NCI-H2081 (cell line): Measurements from ENCODE around the gene TRAFD1.
"Not testable (repeated sequence)": the region's sequence is repeated elsewhere in the genome, so short reads cannot be mapped to it uniquely, and the experiment has no call there.

Experiments used
- DNase-seq, 2 experiments: peaks; one replicate each; lab custom pipeline; 2025; lab: John Stamatoyannopoulos, UW

Gene TRAFD1, protein sequence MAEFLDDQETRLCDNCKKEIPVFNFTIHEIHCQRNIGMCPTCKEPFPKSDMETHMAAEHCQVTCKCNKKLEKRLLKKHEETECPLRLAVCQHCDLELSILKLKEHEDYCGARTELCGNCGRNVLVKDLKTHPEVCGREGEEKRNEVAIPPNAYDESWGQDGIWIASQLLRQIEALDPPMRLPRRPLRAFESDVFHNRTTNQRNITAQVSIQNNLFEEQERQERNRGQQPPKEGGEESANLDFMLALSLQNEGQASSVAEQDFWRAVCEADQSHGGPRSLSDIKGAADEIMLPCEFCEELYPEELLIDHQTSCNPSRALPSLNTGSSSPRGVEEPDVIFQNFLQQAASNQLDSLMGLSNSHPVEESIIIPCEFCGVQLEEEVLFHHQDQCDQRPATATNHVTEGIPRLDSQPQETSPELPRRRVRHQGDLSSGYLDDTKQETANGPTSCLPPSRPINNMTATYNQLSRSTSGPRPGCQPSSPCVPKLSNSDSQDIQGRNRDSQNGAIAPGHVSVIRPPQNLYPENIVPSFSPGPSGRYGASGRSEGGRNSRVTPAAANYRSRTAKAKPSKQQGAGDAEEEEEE

DNA sequence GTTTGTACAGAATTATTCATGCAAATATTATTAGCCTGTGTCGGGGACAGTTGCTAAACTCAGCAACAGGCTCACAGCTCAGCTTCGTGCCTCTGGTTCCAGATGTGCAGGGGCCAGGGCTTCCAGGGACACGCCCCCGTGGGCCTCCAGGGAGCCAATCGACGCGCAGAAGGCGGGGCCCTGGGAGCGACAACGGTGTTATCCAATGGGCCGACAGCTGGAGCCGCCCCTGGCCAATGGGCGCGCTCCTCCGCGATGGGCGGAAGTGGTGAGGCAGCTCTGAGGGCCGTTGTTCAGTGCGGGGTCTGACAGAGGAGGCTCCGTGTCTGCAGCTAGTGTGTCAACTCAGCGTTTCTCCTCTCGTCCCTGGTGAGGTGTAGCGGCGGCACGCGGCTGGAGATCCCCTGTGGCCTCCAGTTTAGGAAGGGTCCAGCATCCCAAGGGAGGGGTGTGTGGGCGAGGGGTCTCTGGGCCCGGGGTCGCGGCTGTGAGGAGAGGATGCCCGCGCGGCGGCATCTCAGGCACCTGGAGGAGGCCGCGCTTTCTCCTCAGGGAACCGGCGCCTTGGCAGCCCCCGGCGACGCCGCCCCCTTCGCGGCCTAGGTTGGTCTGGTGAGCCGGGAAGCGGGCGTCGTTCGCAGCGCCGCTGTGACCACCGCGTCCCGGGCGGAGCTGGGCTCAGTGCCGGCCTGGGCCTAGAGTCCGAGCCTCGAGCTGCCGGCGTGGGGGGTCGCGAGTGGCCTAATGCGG is at the start of gene TRAFD1:
TSS of gene TRAFD1 (plus strand) at position 311 of the 750 bp plus-strand sequence. CDS start 4,963 bp downstream, outside the sequence.
- peak; percentile 96 to 97 for DNase-seq

DNA sequence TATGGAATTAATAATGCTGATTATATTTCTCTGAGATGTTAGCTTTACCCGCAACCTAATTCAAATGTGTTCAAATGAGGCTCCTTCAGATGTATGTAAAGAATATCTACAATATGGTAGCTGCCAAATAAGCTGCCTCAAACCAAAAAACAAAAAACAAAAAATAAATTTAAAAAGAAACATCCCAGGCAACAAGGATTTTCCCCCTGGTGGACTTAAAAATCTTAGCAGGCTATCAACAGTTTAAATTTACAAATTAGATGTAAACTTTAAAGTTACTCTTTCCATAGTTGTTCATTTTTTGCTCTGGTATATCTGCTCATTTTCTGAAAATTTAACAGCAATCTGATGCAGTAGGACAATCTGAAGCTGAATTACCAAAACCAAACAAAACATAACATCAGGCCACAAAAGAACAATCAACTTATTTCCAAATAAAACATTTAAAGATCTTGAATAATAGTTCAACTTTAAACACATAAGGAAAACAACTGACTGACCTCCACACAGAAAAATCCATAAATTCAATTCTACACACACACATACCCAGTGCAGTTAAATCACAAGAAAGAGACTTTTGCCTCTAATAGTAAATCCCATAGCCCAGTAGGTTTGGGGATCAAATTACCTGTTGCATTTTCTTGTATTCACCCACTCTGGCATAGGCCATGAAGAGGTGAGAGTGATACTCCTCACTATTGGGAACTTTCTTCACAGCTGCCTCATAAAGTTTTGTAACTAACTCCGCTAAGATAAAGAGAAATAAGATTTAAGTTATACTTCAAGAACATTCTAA is 38.1 kb upstream of the TRAFD1 start:
- no peak for DNase-seq

DNA sequence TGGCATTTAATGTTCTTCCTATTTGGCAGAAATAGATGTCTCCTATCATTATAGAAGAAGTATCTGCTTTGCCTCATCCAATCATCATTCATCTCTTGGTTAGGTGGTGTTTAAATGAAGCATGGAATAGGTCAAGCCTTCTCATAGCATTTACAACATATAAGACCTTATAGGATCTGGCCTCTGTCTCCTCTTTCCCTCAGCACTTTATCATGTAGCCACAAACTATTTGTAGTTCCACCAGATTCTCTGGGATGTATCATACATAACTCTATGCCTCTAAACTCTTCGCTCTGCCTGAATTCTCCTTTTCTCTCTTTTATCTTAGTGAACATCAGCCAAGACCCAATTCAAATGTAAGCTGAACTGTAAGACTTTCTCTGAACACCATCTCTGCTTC is 37.5 kb upstream of the TRAFD1 start:
- DNase-seq, result no peak

DNA sequence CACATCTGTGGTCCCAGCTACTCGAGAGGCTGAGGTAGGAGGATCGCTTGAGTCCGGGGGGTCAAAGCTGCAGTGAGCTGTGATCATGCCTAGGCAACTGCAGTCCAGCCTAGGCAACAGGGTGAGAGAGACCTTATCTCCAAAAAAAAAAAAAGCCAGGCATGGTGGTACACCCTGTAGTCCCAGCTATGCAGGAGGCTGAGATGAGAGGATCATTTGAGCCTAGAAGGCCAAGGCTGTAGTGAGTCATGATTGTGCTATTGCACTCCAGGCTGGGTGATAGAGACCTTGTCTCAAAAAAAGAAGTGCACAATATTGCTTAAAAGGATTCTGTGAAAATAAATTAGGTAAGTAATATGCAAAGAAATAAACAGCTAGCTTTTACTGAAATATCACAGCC is 33.8 kb upstream of the TRAFD1 start:
- DNase-seq, result no peak

DNA sequence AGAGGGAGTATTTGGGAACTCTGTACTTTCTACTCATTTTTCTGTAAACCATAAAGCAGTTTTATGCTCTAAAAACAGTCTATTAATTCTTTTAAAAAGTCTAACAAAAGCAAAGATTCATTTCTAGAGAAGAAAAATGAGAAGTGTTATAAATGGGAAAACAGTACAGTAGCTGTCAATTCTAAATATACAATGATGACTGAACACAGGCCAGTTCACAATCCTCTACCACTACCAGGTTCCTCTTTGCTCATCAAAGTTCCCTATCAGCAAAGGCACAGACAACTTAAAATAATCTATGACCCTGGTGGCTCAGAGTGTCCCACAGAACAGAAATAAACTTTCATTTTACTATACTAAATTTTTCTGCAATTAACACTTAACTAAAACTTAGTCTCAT is 29.3 kb upstream of the TRAFD1 start:
- no peak for DNase-seq

DNA sequence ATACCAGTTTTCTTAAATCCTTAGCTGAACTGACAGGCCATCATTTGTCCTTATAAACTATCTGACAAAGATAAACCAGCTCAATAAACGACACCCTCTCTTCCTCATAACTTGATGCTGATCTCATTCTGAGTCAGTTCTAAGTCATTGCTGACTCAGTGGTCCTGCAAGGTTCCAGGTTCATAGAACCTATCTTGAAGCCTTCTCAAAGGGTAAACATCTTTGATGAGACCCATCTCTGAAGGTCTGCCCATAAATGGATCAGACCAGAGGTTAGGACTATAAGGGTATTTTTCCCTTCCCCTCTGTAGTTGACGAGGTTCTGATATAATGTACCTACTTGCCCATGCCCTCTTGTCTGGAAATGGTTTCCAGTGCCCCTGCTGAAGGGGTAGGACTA is 28.7 kb upstream of the TRAFD1 start:
- no peak for DNase-seq

DNA sequence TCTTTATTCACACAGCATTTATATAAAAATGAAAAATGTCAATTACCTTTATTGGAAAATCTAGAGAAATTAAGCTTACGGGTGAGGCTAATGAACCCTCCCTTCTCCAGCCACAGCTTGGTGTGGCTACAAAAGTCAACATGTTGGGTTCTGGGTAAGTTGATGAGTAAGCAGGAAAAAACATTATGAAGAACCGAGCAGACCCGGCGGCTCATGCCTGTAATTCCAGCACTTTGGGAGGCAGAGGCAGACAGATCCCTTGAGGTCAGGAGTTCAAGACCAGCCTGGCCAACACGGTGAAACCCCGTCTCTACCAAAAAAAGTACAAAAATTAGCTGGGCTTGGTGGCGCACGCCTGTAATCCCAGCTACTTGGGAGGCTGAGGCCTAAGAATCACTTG is 27.7 kb upstream of the TRAFD1 start:
- DNase-seq, result no peak

DNA sequence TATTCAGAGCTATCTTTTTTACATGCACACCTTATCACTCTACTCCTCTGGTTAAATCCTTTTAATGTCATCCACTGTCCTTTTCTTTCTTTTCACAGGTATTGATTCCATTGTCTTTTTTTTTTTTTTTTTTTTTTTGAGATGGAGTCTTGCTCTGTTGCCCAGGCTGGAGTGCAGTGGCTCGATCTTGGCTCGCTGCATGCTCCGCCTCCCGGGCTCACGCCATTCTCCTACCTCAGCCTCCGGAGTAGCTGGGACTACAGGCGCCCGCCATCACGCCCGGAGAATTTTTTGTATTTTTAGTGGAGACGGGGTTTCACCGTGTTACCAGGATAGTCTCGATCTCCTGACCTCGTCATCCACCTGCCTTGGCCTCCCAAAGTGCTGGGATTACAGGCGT is 24.9 kb upstream of the TRAFD1 start:
- not testable (repeated sequence) for DNase-seq

DNA sequence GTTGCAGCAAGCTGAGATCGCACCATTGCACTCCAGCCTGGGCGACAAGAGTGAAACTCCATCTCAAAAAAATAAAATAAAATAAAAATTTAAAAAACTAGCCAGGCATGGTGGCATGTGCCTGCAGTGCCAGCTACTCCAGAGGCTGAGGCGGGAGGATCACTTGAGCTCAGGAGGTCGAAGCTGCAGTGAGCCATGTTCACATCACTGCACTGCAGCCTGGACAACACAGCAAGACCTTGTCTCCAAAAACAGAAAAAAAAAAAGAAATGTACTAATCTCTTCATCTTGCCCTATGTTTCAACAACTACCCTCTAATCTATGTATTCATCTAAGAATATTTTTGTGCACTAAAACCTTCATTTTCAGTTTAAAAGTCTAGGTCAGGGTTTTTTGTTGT is 23.2 kb upstream of the TRAFD1 start:
- no peak for DNase-seq

DNA sequence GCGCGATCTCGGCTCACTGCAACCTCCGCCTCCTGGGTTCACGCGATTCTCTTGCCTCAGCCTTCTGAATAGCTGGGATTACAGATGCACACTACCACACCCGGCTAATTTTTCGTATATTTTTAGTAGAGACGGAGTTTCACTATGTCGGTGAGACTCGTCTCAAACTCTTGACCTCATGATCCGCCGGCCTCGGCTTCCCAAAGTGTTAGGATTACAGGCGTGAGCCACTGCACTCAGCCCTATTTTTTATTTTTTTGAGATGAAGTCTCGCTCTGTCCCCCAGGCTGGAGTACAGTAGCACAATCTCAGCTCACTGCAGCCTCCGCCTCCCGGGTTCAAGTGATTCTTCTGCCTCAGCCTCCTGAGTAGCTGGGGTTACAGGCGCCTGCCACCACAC is 22.6 kb upstream of the TRAFD1 start:
- not testable (repeated sequence) for DNase-seq

DNA sequence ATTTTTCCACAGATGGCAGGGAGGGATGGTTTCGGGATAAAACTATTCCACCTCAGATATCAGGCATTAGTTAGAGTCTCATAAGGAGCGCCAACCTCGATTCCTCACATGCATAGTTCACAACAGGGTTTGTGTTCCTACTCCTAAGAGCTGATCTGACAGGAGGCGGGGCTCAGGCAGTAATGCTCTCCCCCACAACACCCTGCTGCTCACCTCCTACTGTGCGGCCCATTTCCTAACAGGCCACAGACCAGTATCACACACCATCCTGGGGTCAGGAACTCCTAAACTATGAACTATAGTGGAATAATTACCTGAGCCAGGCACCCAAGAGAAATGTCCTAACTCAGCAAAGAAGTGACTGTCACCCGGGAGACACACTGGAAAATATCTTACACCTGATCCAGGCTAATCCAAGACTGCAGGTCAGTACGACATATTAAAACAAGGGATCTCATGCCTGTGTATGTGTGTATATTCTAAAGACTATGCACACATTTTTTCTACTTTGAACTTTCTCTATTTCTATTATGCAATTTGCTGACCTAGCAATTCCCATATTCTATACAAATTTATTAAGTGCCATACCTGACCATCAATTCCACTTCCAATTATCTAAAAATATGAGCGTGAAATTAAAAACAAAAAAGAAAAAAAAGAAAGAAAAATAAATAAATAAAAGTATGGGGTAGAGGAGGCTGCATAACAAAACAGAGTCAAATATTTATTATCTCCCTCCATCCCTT is 21.4 kb upstream of the TRAFD1 start:
- DNase-seq, result no peak

DNA sequence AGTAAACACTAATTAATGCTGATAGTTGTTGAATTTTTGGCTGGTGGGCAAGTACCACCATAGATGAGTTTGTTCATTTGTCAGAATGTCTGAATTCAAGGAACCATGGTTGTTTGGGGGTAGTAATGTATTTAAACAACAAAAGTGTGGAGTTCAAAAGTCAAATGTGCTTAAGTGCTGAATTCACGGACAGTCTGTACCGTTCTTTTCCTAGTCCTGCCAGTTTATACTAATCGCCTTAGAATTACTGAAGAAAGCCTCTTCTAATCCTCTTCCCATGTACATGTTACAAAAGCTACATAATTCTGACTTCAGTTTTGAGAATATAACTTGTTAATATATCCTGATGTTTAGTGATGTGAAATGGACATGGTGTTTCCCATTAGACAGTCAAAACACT is 19.5 kb upstream of the TRAFD1 start:
- no peak for DNase-seq

DNA sequence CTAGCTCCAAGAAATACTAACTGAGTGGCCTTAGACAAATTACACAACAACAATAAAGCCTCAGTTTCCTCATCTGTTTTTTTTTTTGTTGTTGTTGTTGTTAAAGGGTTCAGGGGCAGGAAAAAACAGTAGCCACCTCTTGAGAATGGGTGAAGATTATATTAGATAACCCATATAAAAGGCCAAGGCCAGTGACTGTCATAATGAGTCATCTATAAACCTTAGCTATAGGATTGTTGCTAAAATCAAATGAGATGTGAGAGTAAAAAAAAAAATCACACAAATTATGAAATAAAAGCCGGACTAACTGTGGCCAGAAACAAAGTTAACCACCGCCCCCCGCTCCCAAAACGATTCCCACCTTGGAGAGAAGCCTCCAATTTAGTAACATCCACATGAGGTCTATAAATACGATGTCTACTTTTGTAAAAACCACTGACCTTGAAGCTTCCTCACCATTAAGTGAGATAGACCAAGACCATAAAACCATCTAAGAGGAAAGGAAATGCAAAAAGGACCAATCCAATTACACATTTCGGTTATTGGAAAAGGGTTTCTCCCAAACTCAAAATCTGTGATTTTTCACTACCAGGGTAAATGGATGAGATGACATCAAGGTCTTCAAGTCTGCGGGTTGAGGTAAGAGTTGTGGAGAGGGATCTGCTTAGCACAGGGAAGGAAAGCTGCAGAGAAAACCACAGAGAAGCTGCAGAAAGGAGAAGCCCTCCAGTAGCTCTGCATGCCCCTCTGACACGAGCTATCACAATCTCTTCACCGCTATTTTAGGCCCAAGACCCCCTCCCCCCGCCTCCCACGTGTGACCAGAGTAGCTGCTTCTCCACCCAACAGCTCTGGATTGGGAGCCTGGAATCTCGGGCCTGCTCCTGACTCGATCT is 17.8 kb upstream of the TRAFD1 start:
- peak in 1 of 2 experiments; percentile 34 for DNase-seq

DNA sequence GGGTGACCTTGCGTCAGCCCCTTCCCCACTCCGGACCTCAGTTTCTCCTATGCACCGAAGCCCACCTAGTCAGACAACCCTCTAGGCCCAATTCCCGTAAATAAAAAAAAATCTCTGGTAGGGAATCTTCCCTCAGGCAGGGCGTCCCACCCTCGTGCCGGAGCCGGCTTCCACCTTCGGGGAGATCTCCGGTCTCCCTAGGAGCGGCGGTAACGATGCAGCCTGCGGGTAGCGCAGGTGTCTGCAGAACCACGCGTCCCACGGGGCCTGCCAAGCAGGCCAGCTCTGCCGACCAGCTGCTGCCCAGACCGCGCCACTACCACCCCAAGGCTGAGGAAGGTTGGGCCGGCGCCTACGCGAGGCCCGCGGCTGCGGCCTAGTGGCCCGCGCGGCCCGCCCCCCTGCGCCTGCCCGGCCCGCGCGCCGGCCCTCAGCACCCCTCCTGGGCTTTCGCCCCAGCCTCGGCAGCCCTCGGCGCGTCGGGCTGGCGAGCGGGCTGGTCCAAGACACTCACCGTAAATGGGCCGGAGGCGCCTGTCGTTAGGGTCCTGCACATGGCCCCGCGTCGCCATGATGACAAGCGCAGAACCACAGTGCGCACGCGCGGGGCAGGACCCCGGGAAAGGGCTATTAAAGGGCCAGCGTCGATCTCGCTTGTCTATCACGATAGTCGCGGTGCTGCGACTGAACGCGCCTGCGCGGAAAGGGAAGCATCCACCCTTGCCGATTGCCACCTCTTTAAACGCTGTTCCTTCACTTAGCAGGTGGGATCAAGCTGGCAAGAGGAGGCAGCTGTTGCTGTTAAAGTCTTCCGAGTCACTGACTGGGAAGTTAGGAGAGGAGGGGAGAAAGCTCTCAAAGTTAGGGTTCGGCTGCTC is 16.9 kb upstream of the TRAFD1 start, which contains the start of gene NAA25:
TSS of gene NAA25 (minus strand) at position 582 of the 878 bp plus-strand sequence. CDS start at position 572, 10 bp downstream.
- DNase-seq, result peak; percentile 80 to 84

DNA sequence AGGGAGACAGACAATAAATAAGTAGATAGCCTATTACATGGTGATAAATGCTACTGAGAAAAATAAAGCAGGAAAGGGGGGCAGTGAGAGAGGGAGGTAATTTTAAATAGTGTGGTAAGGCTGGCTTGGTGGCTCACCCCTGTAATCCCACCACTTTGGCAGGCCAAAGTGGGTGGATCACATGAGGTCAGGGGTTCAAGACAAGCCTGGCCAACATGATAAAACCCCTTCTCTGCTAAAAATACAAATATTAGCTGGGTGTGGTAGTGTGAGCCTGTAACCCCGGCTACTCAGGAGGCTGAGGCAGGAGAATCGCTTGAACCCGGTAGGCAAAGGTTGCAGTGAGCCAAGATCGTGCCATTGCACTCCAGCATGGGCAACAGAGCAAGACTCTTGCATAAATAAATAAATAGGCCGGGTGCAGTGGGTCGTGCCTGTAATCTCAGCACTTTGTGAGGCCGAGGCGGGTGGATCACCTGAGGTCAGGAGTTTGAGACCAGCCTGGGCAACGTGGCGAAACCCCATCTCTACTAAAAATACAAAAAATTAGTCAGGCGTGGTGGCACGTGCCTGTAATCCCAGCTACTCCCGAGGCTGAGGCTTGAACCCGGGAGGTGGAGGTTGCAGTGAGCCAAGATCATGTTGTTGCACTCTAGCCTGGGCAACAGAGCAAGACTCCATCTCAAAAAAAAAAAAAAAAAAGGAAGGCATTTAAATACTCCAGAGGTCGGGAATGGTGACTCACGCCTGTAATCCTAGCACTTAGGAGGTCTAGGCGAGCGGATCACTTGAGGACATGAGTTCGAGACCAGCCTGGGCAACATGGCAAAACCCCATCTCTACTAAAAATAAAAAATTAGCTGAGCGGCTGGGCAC is 14.3 kb upstream of the TRAFD1 start:
- not testable (repeated sequence) for DNase-seq

DNA sequence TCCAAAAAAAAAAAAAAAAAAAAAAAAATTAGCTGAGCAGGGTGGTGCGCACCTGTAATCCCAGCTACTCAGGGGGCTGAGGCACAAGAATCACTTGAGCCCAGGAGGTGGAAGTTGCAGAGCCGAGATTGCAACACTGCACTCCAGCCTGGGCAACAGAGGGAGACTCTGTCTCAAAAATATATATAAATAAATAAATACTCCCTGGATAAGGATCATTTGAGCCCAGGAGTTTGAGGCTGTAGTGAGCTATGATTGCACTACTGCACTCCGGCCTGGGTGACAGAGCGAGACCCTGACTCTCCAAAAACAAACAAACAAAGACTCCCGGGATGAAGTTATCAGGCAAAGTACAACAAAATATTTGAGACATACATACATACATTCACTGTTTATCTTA is 13.4 kb upstream of the TRAFD1 start:
- DNase-seq, result no peak

DNA sequence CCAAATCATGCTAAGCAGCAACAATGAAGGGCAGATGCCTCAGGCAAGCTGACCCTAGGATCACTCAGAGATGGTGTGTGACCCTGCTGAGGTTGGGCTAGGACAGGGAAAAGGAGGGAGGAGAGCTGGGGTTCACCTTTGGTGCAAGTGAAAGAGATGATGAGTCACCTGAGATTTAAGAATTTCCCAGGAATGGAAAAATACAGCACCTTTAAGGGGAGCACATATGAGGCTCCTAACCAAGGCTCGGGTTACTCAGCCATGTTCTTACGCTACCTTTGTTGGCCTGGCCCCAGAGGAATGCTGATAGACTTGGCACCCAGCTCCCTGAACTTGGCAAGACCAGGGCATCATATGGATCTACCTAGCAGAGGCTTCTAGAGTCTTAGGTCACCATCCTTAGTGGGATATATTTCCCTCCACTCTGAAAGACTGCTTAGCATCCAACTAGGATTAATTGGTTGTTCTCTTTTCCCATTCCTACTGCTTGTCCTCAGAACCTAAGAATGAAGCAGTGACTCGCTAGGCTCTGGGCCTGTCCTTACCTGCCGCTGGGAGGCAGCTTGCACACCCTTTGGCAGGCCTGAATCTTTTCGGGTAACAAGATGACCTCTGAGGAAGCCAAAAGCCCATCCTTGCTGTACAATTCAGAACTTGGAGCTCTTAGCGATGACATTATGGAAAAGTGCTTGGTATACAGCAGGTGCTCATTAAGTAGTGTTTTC is 12.8 kb upstream of the TRAFD1 start:
- no peak for DNase-seq
